Spleen (tissue), 7 donors: ENCODE results near the gene KL.

Source experiments
- POLR2A ChIP-seq, 3 donors: fragments of 450-650 bp; IDR thresholded peaks; one replicate each; pipeline ENCODE4 v1.5.1; 2017; ENCODE audit warnings: antibody characterized with exemption in 3 of 3, mild to moderate bottlenecking in 1 of 3
- TF ChIP-seq, protein P1 (sequence below), 11 experiments: fragments of 200-600 bp in 7 of 11; fragments of 450-650 bp in 4 of 11; sonication (generic) in 4 of 11; IDR thresholded peaks in 8 of 11; conservative IDR thresholded peaks in 3 of 11; 1 replicate in 7 of 11; 2 replicates in 4 of 11; pipeline versions ENCODE4 v1.4.0 to v1.8.0; 2016 to 2021; ENCODE audit warnings: antibody characterized with exemption in 11 of 11, inconsistent platforms in 4 of 11, mild to moderate bottlenecking in 1 of 11
- donor health status: DM: no; HTN: no; CAD: no; lungs with moderate emphysema.
- donor health status: DM: no; HTN: no; CAD: no.
- donor health status: DM: no; HTN: no; CAD: no.

DNA sequence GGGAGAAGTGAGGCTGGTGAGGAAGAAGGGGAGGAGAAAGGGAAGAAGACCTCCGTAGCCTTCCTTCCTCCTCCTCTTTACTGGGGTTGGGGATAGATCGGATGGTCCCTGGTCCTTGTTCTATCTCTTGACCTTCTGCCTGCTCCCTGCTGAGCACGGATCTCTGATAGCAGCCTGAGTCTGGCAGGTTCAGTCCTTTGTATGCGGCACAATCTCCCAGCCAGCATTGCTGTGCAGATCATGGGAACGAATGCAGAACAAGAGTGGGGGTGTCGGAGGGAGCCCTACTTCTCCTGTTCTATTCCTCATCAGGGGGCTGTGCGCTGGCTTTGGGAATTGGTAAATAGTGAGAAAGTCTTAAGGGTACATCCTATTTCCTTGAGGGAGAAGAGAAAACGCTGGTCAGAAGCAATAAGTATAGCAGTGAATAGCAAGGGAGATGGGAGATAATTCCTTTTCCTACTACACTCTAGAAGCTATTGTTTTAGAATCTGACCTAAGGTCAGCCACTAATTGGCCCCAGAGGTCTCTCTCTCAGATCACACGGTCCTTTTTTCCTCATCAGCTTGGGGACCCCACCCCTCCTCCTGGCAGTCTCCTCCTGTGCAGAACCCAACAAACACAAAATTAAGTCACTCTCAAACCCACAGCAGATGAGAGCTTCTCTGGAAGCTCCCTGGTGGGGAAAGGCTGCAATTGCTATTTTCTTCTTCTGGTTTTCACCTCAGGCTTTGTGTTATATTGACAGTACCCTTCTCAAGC lies 41.0 kb downstream of the KL start:
- TF ChIP-seq, protein P1, sequence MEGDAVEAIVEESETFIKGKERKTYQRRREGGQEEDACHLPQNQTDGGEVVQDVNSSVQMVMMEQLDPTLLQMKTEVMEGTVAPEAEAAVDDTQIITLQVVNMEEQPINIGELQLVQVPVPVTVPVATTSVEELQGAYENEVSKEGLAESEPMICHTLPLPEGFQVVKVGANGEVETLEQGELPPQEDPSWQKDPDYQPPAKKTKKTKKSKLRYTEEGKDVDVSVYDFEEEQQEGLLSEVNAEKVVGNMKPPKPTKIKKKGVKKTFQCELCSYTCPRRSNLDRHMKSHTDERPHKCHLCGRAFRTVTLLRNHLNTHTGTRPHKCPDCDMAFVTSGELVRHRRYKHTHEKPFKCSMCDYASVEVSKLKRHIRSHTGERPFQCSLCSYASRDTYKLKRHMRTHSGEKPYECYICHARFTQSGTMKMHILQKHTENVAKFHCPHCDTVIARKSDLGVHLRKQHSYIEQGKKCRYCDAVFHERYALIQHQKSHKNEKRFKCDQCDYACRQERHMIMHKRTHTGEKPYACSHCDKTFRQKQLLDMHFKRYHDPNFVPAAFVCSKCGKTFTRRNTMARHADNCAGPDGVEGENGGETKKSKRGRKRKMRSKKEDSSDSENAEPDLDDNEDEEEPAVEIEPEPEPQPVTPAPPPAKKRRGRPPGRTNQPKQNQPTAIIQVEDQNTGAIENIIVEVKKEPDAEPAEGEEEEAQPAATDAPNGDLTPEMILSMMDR (IDR thresholded peaks at IDR 0.05 in 8 of 11, conservative IDR thresholded peaks at IDR 0.05 in 3 of 11): peak in 6 of 11 experiments; percentile 4 to 40 (median 24)
- TF ChIP-seq POLR2A (IDR thresholded peaks at IDR 0.05): no peak
